IPS-18a (cell line): ENCODE data around the gene GLT8D2.

Experiments used
- H3K27ac ChIP-seq: one replicate; pipeline ENCODE4 v1.5.1; 2013; ENCODE audit warnings: low read length
- H3K27me3 ChIP-seq: one replicate; pipeline ENCODE4 v1.6.1; 2013; ENCODE audit warnings: mild to moderate bottlenecking, low read length; ENCODE audit not compliant: control insufficient read depth, insufficient read depth
- H3K36me3 ChIP-seq: one replicate; pipeline ENCODE4 v1.6.1; 2013; ENCODE audit warnings: low read depth, low read length; ENCODE audit not compliant: control insufficient read depth
- H3K4me1 ChIP-seq: one replicate; pipeline ENCODE4 v1.6.1; 2013; ENCODE audit warnings: low read depth, low read length; ENCODE audit not compliant: control insufficient read depth
- H3K4me3 ChIP-seq: one replicate; pipeline ENCODE4 v1.5.1; 2013; ENCODE audit warnings: low read length
- H3K9ac ChIP-seq: one replicate; pipeline ENCODE4 v1.6.1; 2013; ENCODE audit warnings: mild to moderate bottlenecking, low read length, moderate library complexity
- H3K9me3 ChIP-seq: one replicate; pipeline ENCODE4 v1.6.1; 2013; ENCODE audit warnings: low read depth, low read length; ENCODE audit not compliant: control insufficient read depth

Gene GLT8D2

GRCh38 chr12:104064842-104065427 is 14.9 kb upstream of the GLT8D2 start:
- Histone ChIP-seq H3K4me1 (no peaks in the 10 kb centered on the region), H3K36me3 (no peaks in the 10 kb centered on the region), H3K27ac (no peak overlapping the region), H3K9me3 (no peaks in the 10 kb centered on the region), H3K4me3 (peak overlapping the region; percentile 86), H3K27me3 (peaks cover 22% of the 10 kb centered on the region), H3K9ac (peak overlapping the region; percentile 44)

DNA sequence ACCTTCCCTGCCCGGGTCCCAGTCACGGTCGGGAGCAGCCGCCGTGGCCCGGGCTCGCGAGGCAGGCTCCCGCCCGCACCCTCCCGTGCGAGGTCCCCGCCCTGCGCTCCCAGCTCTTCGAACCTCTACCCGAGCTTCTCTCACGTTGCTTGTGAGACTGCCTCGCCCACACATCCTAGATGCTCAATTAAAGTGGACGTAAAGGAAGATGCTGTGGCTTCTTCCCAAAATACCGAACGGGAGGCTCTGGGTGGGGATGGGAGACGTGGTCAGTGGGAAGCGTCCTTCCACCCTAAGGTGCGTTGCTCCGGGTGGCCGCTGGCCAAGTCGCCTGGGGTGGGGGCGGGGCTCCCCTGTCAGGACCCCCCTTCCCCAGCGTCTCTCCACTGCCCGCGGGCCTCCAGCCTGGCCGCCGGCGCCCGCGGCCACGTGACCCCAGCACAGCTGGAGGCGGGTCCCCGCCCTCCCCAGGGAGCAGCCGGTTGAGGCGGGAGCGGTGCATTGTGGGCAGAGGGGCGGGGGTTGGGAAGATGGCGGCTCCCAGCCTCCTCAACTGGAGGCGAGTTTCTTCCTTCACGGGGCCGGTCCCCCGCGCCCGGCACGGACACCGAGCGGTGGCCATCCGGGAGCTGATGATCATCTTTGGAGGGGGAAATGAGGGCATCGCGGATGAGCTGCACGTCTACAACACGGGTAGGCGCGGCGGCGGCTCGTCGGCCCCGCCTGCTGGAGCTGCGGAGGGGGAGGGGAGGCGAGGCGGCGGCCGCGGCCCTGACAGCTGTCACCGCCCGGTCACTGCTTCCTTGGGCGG is 14.2 kb upstream of the GLT8D2 start, which contains the start of gene HCFC2:
Gene HCFC2, plus strand, starts transcription at position 501 of the 811 bp plus-strand sequence. Its CDS starts 30 bp downstream, at position 531.
- peaks cover 22% of the 10 kb centered on the region for H3K27me3 ChIP-seq
- H3K27ac ChIP-seq = no peak within 1 kb of the TSS
- no peaks in the 10 kb centered on the region for H3K4me1 ChIP-seq
- peak within 1 kb of the TSS; percentile 86 for H3K4me3 ChIP-seq
- no peaks in the 10 kb centered on the region for H3K36me3 ChIP-seq
- no peaks in the 10 kb centered on the region for H3K9me3 ChIP-seq
- H3K9ac ChIP-seq = peak within 1 kb of the TSS; percentile 44

DNA sequence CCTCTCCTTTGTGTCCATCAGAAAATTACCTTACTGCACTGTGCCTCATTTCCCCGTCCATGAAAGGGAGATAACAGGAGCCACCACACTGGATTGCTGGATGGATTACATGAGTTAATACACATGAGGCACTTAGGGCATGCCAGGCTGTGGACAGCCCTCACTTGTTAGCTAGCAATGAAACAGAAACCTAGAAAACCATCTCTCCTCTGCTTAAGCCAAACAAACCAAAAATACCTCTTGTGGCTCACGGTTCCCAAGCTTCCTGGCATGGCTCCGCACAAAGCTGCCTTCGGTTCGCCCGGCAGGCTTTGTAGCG is 13.7 kb upstream of the GLT8D2 start:
- H3K9ac ChIP-seq = peak overlapping the region; percentile 44
- H3K36me3 ChIP-seq = no peaks in the 10 kb centered on the region
- no peak overlapping the region for H3K27ac ChIP-seq

DNA sequence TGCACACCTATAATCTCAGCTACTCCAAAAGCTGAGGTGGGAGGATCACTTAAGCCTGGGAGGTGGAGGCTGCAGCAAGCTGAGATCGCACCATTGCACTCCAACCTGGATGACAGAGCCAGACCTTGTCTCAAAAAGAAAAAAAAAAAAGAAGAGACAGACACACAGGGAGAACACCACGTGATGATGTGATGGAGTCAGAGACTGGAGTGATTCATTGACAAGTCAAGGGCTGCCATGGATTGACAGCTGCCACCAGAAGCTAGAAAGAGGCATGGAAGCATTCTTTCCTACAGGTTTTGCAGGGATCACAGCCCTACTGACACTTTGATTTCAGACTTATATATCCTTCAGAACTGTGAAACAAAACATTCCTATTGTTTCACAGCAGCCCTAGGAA is 10.8 kb upstream of the GLT8D2 start:
- H3K27me3 ChIP-seq = peaks cover 18% of the 10 kb centered on the region
- H3K4me3 ChIP-seq = no peak overlapping the region
- H3K9ac ChIP-seq = no peak overlapping the region
- no peaks in the 10 kb centered on the region for H3K4me1 ChIP-seq
- H3K27ac ChIP-seq = no peak overlapping the region
- H3K9me3 ChIP-seq = no peaks in the 10 kb centered on the region
- no peaks in the 10 kb centered on the region for H3K36me3 ChIP-seq

More for the DNA sequence above, 13.7 kb upstream of the GLT8D2 start:
- Histone ChIP-seq H3K4me1 (no peaks in the 10 kb centered on the region), H3K9me3 (no peaks in the 10 kb centered on the region), H3K27me3 (peaks cover 22% of the 10 kb centered on the region), H3K4me3 (peak overlapping the region; percentile 86)

GRCh38 chr12:104059963-104060362 is 10.0 kb upstream of the GLT8D2 start:
- peaks cover 9% of the 10 kb centered on the region for H3K27me3 ChIP-seq
- H3K9me3 ChIP-seq = no peaks in the 10 kb centered on the region

DNA sequence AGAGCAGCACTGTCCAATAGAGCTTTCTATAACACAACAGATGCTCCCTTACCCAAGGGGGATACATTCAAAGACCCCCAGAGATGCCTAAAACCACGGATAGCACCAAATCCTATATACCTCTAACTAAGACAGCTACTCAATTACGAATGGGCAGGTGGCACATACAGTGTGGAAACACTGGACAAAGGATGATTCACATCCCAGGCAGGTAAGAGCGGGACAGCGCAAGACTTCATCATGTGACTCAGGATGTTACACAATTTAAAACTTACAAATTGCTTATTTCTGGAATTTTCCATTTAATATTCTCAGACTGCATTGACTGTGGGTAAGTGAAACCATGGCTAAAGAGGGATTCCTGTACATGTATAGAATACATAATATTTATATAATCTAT is 8.8 kb upstream of the GLT8D2 start:
- Histone ChIP-seq H3K9ac (no peak overlapping the region), H3K9me3 (no peaks in the 10 kb centered on the region), H3K36me3 (no peaks in the 10 kb centered on the region), H3K27ac (no peak overlapping the region), H3K27me3 (peaks cover 9% of the 10 kb centered on the region), H3K4me1 (peaks cover 4% of the 10 kb centered on the region), H3K4me3 (no peak overlapping the region)

More at GRCh38 chr12:104059963-104060362, 10.0 kb upstream of the GLT8D2 start:
- Histone ChIP-seq H3K9ac (no peak overlapping the region), H3K4me3 (no peak overlapping the region), H3K27ac (no peak overlapping the region), H3K4me1 (no peaks in the 10 kb centered on the region), H3K36me3 (no peaks in the 10 kb centered on the region)

DNA sequence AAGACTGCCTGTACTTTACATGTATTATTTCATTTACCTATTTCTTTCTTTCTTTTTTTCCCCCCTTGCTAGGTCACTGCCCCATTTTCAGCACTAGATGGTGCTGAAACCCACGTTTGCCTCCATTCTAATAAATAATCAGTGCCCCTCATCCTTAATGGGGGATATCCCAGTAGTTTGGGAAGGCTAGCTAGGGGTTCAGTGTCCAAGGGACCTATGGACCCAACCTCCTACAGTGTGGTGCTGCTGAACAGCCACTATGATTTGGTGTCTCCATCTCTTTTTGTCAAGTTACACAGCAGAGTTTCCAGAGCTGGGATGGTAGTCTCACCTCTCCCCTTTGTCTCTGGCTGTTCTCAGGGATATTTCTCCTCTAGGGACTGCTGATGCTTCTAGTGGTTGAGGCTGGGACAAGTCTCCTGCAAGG is 7.8 kb upstream of the GLT8D2 start:
- H3K4me1 ChIP-seq = peaks cover 4% of the 10 kb centered on the region
- no peak overlapping the region for H3K27ac ChIP-seq
- no peaks in the 10 kb centered on the region for H3K36me3 ChIP-seq
- H3K4me3 ChIP-seq = no peak overlapping the region
- H3K27me3 ChIP-seq = peaks cover under 1% of the 10 kb centered on the region
- H3K9ac ChIP-seq = no peak overlapping the region
- no peaks in the 10 kb centered on the region for H3K9me3 ChIP-seq

DNA sequence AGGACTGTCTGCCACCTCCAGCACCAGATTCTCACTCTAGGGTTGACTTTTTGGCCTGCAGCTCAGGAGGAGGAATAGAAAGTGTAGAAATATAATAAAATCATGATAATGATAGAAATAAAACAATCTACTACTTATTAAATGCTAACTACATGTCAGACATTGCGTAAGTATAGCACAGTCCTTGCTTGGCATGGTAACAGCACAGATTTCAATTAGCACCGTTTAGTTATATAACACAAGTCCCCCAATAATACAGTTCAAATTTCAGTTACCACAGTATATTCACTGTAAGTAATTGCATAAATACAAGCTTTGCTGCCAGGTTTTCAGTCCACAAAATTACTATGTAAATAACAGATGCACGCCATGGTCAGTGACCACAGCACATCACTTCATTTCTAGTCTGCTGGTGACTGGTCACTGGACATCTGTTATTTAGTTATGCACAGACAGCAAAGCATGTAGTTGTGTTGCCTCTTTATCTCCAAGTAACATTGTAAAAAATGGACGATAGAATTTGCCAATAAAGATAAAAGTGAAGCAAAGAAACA is 6.5 kb upstream of the GLT8D2 start:
- Histone ChIP-seq H3K27ac (no peak overlapping the region), H3K27me3 (peaks cover under 1% of the 10 kb centered on the region), H3K9me3 (no peaks in the 10 kb centered on the region), H3K4me3 (no peak overlapping the region), H3K4me1 (peaks cover 4% of the 10 kb centered on the region), H3K9ac (no peak overlapping the region), H3K36me3 (no peaks in the 10 kb centered on the region)

GRCh38 chr12:104055686-104056388 is 5.8 kb upstream of the GLT8D2 start:
- no peak overlapping the region for H3K27ac ChIP-seq
- H3K9ac ChIP-seq = no peak overlapping the region
- H3K4me1 ChIP-seq = peaks cover 4% of the 10 kb centered on the region
- H3K9me3 ChIP-seq = no peaks in the 10 kb centered on the region
- H3K36me3 ChIP-seq = no peaks in the 10 kb centered on the region
- peaks cover 7% of the 10 kb centered on the region for H3K27me3 ChIP-seq
- no peak overlapping the region for H3K4me3 ChIP-seq

DNA sequence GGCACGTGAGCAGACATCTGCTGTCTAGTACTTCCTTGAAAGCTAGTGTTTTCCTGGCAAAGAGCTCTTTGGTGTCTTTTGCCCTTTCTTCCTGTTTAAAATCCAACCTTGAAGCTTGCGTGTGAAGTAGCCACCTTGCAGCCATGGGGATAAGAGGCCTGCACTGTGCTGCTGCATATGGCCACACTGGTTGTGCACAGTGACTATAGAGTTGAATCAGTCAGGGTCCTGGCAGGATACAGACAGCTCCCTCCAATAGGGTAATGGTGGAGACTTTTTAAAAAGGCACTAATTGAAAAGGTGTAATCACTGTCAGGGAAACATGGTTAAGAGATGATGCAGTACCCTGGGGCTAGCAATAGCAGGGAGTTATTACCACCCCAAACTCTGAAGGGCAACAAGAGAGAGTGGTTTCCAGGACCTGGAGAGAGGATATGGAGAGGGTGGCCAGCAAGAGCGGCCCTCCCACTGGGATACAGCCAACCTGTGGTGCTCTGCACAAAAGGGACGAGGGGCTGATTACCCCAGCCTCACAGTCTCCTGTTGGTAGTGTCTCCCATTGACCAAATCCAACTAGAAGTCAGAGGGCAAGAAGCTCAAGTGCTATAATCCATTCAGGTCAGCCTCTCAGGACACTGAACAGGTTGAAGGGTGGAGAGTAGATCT is 4.8 kb upstream of the GLT8D2 start:
- Histone ChIP-seq H3K27ac (no peak overlapping the region), H3K36me3 (no peaks in the 10 kb centered on the region), H3K9me3 (no peaks in the 10 kb centered on the region), H3K9ac (no peak overlapping the region), H3K27me3 (peaks cover 16% of the 10 kb centered on the region), H3K4me3 (no peak overlapping the region), H3K4me1 (peaks cover 4% of the 10 kb centered on the region)

GRCh38 chr12:104050436-104050835 is 449 bp upstream of the GLT8D2 start:
- H3K36me3 ChIP-seq = no peaks in the 10 kb centered on the region
- H3K27me3 ChIP-seq = peaks cover 36% of the 10 kb centered on the region
- peak overlapping the region; percentile 81 for H3K4me3 ChIP-seq
- H3K9me3 ChIP-seq = no peaks in the 10 kb centered on the region
- peaks cover 4% of the 10 kb centered on the region for H3K4me1 ChIP-seq
- no peak overlapping the region for H3K27ac ChIP-seq
- peak overlapping the region; percentile 68 for H3K9ac ChIP-seq
